ENCODE results near the gene PARVA.

GRCh38 chr11:12361682-12362081, 15.7 kb upstream of the PARVA start:
- TF ChIP-seq POLR2A (IDR thresholded peaks at IDR 0.05): no peak
- TF ChIP-seq, protein P1, sequence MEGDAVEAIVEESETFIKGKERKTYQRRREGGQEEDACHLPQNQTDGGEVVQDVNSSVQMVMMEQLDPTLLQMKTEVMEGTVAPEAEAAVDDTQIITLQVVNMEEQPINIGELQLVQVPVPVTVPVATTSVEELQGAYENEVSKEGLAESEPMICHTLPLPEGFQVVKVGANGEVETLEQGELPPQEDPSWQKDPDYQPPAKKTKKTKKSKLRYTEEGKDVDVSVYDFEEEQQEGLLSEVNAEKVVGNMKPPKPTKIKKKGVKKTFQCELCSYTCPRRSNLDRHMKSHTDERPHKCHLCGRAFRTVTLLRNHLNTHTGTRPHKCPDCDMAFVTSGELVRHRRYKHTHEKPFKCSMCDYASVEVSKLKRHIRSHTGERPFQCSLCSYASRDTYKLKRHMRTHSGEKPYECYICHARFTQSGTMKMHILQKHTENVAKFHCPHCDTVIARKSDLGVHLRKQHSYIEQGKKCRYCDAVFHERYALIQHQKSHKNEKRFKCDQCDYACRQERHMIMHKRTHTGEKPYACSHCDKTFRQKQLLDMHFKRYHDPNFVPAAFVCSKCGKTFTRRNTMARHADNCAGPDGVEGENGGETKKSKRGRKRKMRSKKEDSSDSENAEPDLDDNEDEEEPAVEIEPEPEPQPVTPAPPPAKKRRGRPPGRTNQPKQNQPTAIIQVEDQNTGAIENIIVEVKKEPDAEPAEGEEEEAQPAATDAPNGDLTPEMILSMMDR (IDR thresholded peaks at IDR 0.05): no peak

Measured in thyroid gland (tissue), 4 donors.